Measurements from ENCODE around the gene LIF. TPM values are rescaled to one million over a fixed set of nuclear protein-coding genes. Genes with fewer than 3 reads are reported as not detected.
A peak's percentile ranks its signal among the peaks of the same experiment; 100 is the strongest.

LIF gene
- polyA plus RNA-seq, 1 of the 3 experiments (the other 2 are of a cell fraction), result 24.6 TPM

DNA sequence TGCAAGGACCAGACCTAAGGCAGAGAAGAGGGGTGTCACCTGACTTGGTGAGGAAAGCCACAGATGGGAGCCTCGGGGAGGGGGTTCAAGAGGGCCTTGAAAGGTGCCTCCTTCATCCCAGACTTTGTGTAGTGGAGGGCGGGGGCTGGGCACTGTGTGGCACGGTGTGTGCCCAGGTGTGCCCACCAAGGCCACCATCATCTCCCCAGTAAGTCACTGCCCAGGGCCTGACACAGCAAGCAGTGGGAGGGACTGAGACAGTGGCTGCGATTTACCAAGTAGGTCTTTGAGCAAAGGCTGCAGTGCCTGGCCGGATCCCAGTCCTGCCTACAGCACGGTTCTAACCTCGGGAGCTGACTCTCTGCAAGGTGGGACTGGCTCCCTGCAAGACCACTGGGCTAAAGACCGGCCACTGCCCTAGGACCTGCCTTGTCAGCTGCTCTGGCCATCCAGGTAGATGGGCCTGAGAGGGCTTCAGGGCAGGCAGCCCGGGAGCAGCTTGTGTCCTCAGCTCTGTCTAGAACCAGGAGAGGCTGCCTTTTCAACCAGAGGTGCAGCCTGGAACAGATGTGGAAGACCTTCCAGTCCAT lies 18.7 kb upstream of the LIF start:
- Histone ChIP-seq H3K4me1 (ENCODE audit: control insufficient read depth in 1 of 2, insufficient read depth in 2 of 2, low read depth in 1 of 2, low read length in 1 of 2) (peaks cover 3 to 5% of the 10 kb centered on the region in 2 experiments; a peak in 2 of 4 replicates), H3K79me2 (ENCODE audit: insufficient read depth) (no peaks in the 10 kb centered on the region), H3K4me2 (no peak overlapping the region), H3K9ac (no peak overlapping the region), H3K9me3 (no peaks in the 10 kb centered on the region), H2AFZ (ENCODE audit: low read depth) (no peak overlapping the region), H4K20me1 (ENCODE audit: insufficient read depth) (no peaks in the 10 kb centered on the region), H3K9me2 (no peaks in the 10 kb centered on the region), H3K4me3 (ENCODE audit: low read depth in 2 of 2, low read length in 1 of 2) (no peak overlapping the region), H3K36me3 (replicated peaks in 1 of 2; ENCODE audit: control insufficient read depth in 1 of 2, insufficient read depth in 2 of 2, low read length in 1 of 2) (no peaks in the 10 kb centered on the region), H3K27ac (ENCODE audit: low read depth in 2 of 2, low read length in 1 of 2) (no peak overlapping the region), H3F3A (replicated peaks; ENCODE audit: insufficient read depth) (no peaks in the 10 kb centered on the region), H3K27me3 (ENCODE audit: insufficient read depth) (no peaks in the 10 kb centered on the region)
- ChIA-PET POLR2A (interaction anchor here (0.6 kb wide), 1 partner anchor 699 kb away, joined by 3 read pairs; no protein-coding TSS in a partner anchor), CTCF (interaction anchor here (1.3 to 3.8 kb wide), 3 partner anchors 10 to 158 kb away, joined by 7 to 25 read pairs (median 9); no protein-coding TSS in a partner anchor)
- DNase-seq, result no peak
- TF ChIP-seq POLR2AphosphoS5 (IDR thresholded peaks at IDR 0.05; ENCODE audit: low read depth, low read length), result no peak
- no peak for TF ChIP-seq FOXM1 (IDR thresholded peaks at IDR 0.05; ENCODE audit: low read depth)
- no peak for TF ChIP-seq GATA2 (CRISPR knock-in tag; IDR thresholded peaks at IDR 0.05)
- TF ChIP-seq IRF3 (IDR thresholded peaks at IDR 0.05; ENCODE audit: low read depth, low read length), result no peak
- no peak for TF ChIP-seq TAF1 (IDR thresholded peaks at IDR 0.05; ENCODE audit: borderline replicate concordance, low read depth, low read length)
- TF ChIP-seq SIN3A (IDR thresholded peaks at IDR 0.05; ENCODE audit: borderline replicate concordance, low read depth, low read length), result no peak
- TF ChIP-seq ELF1 (IDR thresholded peaks at IDR 0.05), result no peak
- no peak for TF ChIP-seq RCOR1 (IDR thresholded peaks at IDR 0.05; ENCODE audit: low read length)
- TF ChIP-seq RAD21 (IDR thresholded peaks at IDR 0.05; ENCODE audit: low read length), result no peak
- TF ChIP-seq CHD2 (IDR thresholded peaks at IDR 0.05; ENCODE audit: low read length, partially characterized antibody), result no peak
- TF ChIP-seq, protein P1, sequence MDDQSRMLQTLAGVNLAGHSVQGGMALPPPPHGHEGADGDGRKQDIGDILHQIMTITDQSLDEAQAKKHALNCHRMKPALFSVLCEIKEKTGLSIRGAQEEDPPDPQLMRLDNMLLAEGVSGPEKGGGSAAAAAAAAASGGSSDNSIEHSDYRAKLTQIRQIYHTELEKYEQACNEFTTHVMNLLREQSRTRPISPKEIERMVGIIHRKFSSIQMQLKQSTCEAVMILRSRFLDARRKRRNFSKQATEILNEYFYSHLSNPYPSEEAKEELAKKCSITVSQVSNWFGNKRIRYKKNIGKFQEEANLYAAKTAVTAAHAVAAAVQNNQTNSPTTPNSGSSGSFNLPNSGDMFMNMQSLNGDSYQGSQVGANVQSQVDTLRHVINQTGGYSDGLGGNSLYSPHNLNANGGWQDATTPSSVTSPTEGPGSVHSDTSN (IDR thresholded peaks at IDR 0.05), result no peak
- TF ChIP-seq FOSL2 (IDR thresholded peaks at IDR 0.05; ENCODE audit: borderline replicate concordance, low read depth), result no peak
- 86% methylated on average over 1 of the region's 9 CpGs for WGBS (ENCODE audit: low lambda C conversion rate)

GRCh38 chr22:30263883-30264282 lies 17.3 kb upstream of the LIF start:
- H4K20me1 ChIP-seq (ENCODE audit: insufficient read depth), result no peaks in the 10 kb centered on the region
- H3K4me2 ChIP-seq, result peak overlapping the region; percentile 84; the same call in 1 of the 2 replicates
- no peak overlapping the region for H3K27ac ChIP-seq (ENCODE audit: low read depth in 2 of 2, low read length in 1 of 2)
- H3K36me3 ChIP-seq (replicated peaks in 1 of 2; ENCODE audit: control insufficient read depth in 1 of 2, insufficient read depth in 2 of 2, low read length in 1 of 2), result no peaks in the 10 kb centered on the region
- H3K79me2 ChIP-seq (ENCODE audit: insufficient read depth), result no peaks in the 10 kb centered on the region
- no peak overlapping the region for H2AFZ ChIP-seq (ENCODE audit: low read depth)
- no peaks in the 10 kb centered on the region for H3K27me3 ChIP-seq (ENCODE audit: insufficient read depth)
- CTCF ChIA-PET, result interaction anchor here (0.8 to 5.6 kb wide), 22 partner anchors 8 to 160 kb away, joined by 3 to 43 read pairs (median 4); partner anchors contain the start of genes RNF215 and SEC14L2
- 94% methylated on average over 11 of the region's 17 CpGs for WGBS (ENCODE audit: low lambda C conversion rate)
- TF ChIP-seq RCOR1 (IDR thresholded peaks at IDR 0.05; ENCODE audit: low read length) (no peak), ELF1 (IDR thresholded peaks at IDR 0.05) (no peak)
- no peaks in the 10 kb centered on the region for H3K9me3 ChIP-seq
- no peak overlapping the region for H3K4me3 ChIP-seq (ENCODE audit: low read depth in 2 of 2, low read length in 1 of 2)
- no peaks in the 10 kb centered on the region for H3F3A ChIP-seq (replicated peaks; ENCODE audit: insufficient read depth)
- POLR2A ChIA-PET, result no interaction called here
- no peak overlapping the region for H3K9ac ChIP-seq
- DNase-seq, result no peak
- no peaks in the 10 kb centered on the region for H3K9me2 ChIP-seq
- peaks cover 3 to 5% of the 10 kb centered on the region in 2 experiments; a peak in 2 of 4 replicates for H3K4me1 ChIP-seq (ENCODE audit: control insufficient read depth in 1 of 2, insufficient read depth in 2 of 2, low read depth in 1 of 2, low read length in 1 of 2)

All from SK-N-SH (cell line).